ENCODE measurements around the gene BBOX1. TPM values are rescaled to one million over a fixed set of nuclear protein-coding genes. Genes with fewer than 3 reads are reported as not detected.

BBOX1 gene
- total RNA-seq, 1 experiment from 2014 or later: not detected

GRCh38 chr11:27022659-27023251 is 17.9 kb upstream of the BBOX1 start:
- H3K27ac ChIP-seq (ENCODE audit: low read depth, low read length, poor library complexity, severe bottlenecking): no peak overlapping the region
- no TSS peak for BruUV-seq (replicated peaks)
- POLR2A ChIA-PET (ENCODE audit: low non-redundant PET): interaction anchor here (0.6 kb wide), 1 partner anchor 9 kb away, joined by 4 read pairs; no protein-coding TSS in a partner anchor

GRCh38 chr11:27024865-27025264 is 15.8 kb upstream of the BBOX1 start:
- H3K4me3 ChIP-seq (ENCODE audit: low read depth, low read length, poor library complexity, severe bottlenecking): no peak overlapping the region
- no peak for DNase-seq (ENCODE audit: low spot score)
- intact Hi-C loops (cut with micrococcal nuclease; ENCODE audit: unreplicated experiment): no loop called here
- TF ChIP-seq CTCF (conservative IDR thresholded peaks at IDR 0.05; ENCODE audit: low read depth, low read length) (no peak), EZH2 (IDR thresholded peaks at IDR 0.05; ENCODE audit: borderline replicate concordance, low read depth, low read length, poor library complexity, severe bottlenecking) (no peak)
- H3K27ac ChIP-seq (ENCODE audit: low read depth, low read length, poor library complexity, severe bottlenecking): no peak overlapping the region
- H3K4me1 ChIP-seq (ENCODE audit: insufficient read depth, low read length, poor library complexity, severe bottlenecking): no peaks in the 10 kb centered on the region
- H3K9me3 ChIP-seq (ENCODE audit: low read depth, low read length, poor library complexity, severe bottlenecking): no peaks in the 10 kb centered on the region
- CTCF ChIA-PET: no interaction called here
- peaks cover 81% of the 10 kb centered on the region for H3K27me3 ChIP-seq (replicated peaks; ENCODE audit: insufficient read depth, low read depth, low read length, poor library complexity)
- no TSS peak for BruUV-seq (replicated peaks)
- no peaks in the 10 kb centered on the region for H3K36me3 ChIP-seq (ENCODE audit: insufficient read depth, low read length, poor library complexity, severe bottlenecking)
- POLR2A ChIA-PET (ENCODE audit: low non-redundant PET): no interaction called here

More at GRCh38 chr11:27022659-27023251, 17.9 kb upstream of the BBOX1 start:
- no peak for DNase-seq (ENCODE audit: low spot score)
- Histone ChIP-seq H3K36me3 (ENCODE audit: insufficient read depth, low read length, poor library complexity, severe bottlenecking) (no peaks in the 10 kb centered on the region), H3K4me1 (ENCODE audit: insufficient read depth, low read length, poor library complexity, severe bottlenecking) (no peaks in the 10 kb centered on the region), H3K9me3 (ENCODE audit: low read depth, low read length, poor library complexity, severe bottlenecking) (no peaks in the 10 kb centered on the region), H3K4me3 (ENCODE audit: low read depth, low read length, poor library complexity, severe bottlenecking) (no peak overlapping the region), H3K27me3 (replicated peaks; ENCODE audit: insufficient read depth, low read depth, low read length, poor library complexity) (peaks cover 68% of the 10 kb centered on the region)
- TF ChIP-seq CTCF (conservative IDR thresholded peaks at IDR 0.05; ENCODE audit: low read depth, low read length) (no peak), EZH2 (IDR thresholded peaks at IDR 0.05; ENCODE audit: borderline replicate concordance, low read depth, low read length, poor library complexity, severe bottlenecking) (no peak)
- intact Hi-C loops (cut with micrococcal nuclease; ENCODE audit: unreplicated experiment): no loop called here
- CTCF ChIA-PET: no interaction called here

GRCh38 chr11:27025312-27025955 is 15.2 kb upstream of the BBOX1 start:
- Histone ChIP-seq H3K27ac (ENCODE audit: low read depth, low read length, poor library complexity, severe bottlenecking) (no peak overlapping the region), H3K4me1 (ENCODE audit: insufficient read depth, low read length, poor library complexity, severe bottlenecking) (no peaks in the 10 kb centered on the region), H3K9me3 (ENCODE audit: low read depth, low read length, poor library complexity, severe bottlenecking) (no peaks in the 10 kb centered on the region), H3K27me3 (replicated peaks; ENCODE audit: insufficient read depth, low read depth, low read length, poor library complexity) (peaks cover 75% of the 10 kb centered on the region), H3K4me3 (ENCODE audit: low read depth, low read length, poor library complexity, severe bottlenecking) (no peak overlapping the region), H3K36me3 (ENCODE audit: insufficient read depth, low read length, poor library complexity, severe bottlenecking) (no peaks in the 10 kb centered on the region)
- CTCF ChIA-PET: no interaction called here
- peak; percentile 59 for TF ChIP-seq EZH2 (IDR thresholded peaks at IDR 0.05; ENCODE audit: borderline replicate concordance, low read depth, low read length, poor library complexity, severe bottlenecking)
- no peak for TF ChIP-seq CTCF (conservative IDR thresholded peaks at IDR 0.05; ENCODE audit: low read depth, low read length)
- no peak for DNase-seq (ENCODE audit: low spot score)
- POLR2A ChIA-PET (ENCODE audit: low non-redundant PET): no interaction called here
- intact Hi-C loops (cut with micrococcal nuclease; ENCODE audit: unreplicated experiment): no loop called here
- BruUV-seq (replicated peaks): no TSS peak

Measured in A673 (cell line).